Sciatic nerve (tissue), 2 donors: ENCODE data around the gene C17orf75. TPM values are rescaled to one million over a fixed set of nuclear protein-coding genes. Genes with fewer than 3 reads are reported as not detected.
"Not testable (repeated sequence)": the region's sequence is repeated elsewhere in the genome, so short reads cannot be mapped to it uniquely, and the experiment has no call there.

Experiments
- ATAC-seq: fragments of 200-7000 bp; cut with Tn5 transposase; one replicate; pipeline ENCODE4 v1.9.1; 2020; ENCODE audit warnings: mild to moderate bottlenecking, moderate library complexity
- DNase-seq: peaks from one replicate; pipeline ENCODE4 v3.0.0-alpha.2; 2020; ENCODE audit warnings: low spot score
- intact Hi-C: fragments of 100-400 bp; cut with DNase I; formaldehyde crosslinking; loops from one replicate; pipeline ENCODE4 v1.14.2; 2022
- total RNA-seq: library from RNA; stranded (reverse); fragmentation: NEBNext Ultra II Directional; extraction: Animal tissue kit (Norgen Biotek cat#: 25700); gene quantifications from one replicate; pipeline ENCODE4 v1.2.1, GENCODE V29; 2021
- donor health status: DM: no; HTN: no; CAD: no.
- donor health status: DM: no; HTN: no; CAD: no.

C17orf75 gene
- 12.1 TPM for total RNA-seq

GRCh38 chr17:32341857-32342602 is at the start of gene C17orf75:
Gene C17orf75, minus strand, starts transcription at chr17:32342173. Its CDS starts 34 bp downstream, at chr17:32342139.
- ATAC-seq (peak; percentile 95), DNase-seq (peak; percentile 87)
- intact Hi-C loops: no loop called here

DNA sequence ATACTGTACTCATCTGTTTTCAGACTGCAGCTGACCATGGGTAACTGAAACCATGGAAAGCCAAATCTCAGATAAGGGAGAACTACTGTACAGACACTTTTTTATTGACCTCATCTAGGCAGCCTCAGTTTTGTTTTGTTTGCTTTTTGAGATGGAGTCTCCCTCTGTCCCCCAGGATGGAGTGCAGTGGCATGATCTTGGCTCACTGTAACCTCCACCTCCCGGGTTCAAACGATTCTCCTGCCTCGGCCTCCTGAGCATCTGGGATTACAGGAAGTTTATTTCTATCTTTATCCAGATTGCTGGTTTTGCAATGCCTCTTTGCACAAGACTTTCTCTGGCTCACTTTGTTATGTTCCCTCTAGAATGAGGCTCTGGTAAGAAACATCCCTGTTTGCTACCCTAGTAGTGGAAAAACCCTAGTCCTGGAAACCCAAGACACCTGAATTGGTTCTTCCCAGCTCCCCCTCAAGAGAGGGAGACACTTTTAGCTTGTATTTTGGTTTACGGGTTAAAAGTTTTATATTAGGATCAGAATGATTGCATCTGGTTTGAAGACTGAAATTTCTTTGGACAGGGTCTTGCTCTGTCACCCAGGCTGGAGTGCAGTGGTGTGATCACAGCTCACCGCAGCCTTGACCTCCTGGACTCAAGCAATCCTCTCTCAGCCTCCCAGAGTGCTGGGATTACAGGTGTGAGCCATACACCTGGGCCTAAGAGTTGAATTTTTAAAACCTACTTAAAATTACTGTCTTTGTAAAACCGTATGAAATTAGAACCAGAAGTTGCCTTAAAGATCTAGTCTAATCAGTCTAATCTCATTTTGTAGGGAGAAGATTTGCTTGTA is 46.9 kb upstream of the C17orf75 start:
- intact Hi-C loops: no loop called here
- DNase-seq (no peak), ATAC-seq (no peak)

DNA sequence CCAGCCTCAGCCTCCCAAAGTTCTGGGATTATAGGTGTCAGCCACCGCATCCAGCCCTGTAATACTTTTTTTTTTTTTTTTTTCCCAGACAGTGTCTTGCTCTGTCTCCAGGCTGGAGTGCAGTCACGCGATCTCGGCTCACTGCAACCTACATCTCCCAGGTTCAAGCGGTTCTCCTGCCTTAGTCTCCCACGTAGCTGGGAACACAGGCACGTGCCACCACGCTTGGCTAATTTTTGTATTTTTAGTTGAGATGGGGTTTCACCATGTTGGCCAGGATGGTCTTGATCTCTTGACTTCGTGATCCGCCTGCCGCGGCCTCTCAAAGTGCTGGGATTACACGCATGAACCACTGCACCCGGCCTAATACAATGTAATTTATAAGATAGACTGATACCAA is 46.2 kb upstream of the C17orf75 start:
- DNase-seq, ATAC-seq, intact Hi-C loops: not testable (repeated sequence)

DNA sequence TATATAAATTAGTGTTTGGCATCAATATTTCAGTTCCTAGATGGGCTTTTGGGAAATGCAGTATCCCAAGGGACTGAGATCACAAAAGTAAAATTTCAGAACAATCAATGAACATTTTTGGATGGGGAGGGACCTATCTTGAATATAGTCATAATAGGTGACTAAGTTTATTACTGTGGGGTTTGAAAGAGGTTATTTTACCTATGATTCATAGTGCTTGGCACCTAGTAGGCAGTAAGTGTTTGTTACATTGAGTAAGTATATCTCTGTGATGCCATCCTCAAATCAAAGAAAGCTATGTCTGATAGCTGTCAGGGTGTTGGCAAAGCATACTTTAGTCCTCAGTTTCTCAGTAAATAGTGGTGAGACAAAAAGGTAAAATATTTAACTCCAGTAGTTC is 44.9 kb upstream of the C17orf75 start:
- DNase-seq (no peak), ATAC-seq (no peak)
- intact Hi-C loops: no loop called here

GRCh38 chr17:32385971-32386370 is 44.0 kb upstream of the C17orf75 start:
- DNase-seq (no peak), ATAC-seq (no peak)
- intact Hi-C loops: no loop called here

GRCh38 chr17:32385121-32385520 is 43.1 kb upstream of the C17orf75 start:
- ATAC-seq (no peak), DNase-seq (no peak)
- intact Hi-C loops: no loop called here

- intact Hi-C loops: no loop called here
- DNase-seq (no peak), ATAC-seq (no peak)
Observed at GRCh38 chr17:32383926-32384434, 42.0 kb upstream of the C17orf75 start.

GRCh38 chr17:32382526-32383223 is 40.7 kb upstream of the C17orf75 start:
- ATAC-seq: no peak
- no peak for DNase-seq
- intact Hi-C loops: no loop called here

- intact Hi-C loops: no loop called here
- DNase-seq (no peak), ATAC-seq (no peak)
Observed at GRCh38 chr17:32370426-32370825, 28.5 kb upstream of the C17orf75 start.

GRCh38 chr17:32361270-32361669 is 19.3 kb upstream of the C17orf75 start:
- intact Hi-C loops: no loop called here
- no peak for ATAC-seq
- DNase-seq: no peak

GRCh38 chr17:32357615-32358014 is 15.6 kb upstream of the C17orf75 start:
- ATAC-seq (no peak), DNase-seq (no peak)
- intact Hi-C loops: no loop called here

DNA sequence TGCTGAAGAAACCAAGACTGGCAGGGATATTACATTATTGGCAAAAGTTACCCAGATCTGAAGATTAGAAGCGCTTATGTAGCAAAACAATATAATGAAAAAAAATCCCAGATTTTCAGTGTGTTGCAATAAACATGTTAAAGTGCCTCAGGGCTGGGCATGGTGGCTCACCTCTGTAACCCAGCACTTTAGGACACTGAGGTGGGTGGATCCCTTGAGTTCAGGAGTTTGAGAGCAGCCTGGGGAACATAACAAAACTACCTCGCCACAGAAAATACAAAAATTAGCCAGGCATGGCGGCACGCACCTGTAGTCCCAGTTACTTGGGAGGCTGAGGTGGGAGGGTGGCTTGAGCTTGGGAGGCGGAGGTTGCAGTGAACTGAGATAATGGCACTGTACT is 14.8 kb upstream of the C17orf75 start:
- DNase-seq (no peak), ATAC-seq (no peak)
- intact Hi-C loops: no loop called here

DNA sequence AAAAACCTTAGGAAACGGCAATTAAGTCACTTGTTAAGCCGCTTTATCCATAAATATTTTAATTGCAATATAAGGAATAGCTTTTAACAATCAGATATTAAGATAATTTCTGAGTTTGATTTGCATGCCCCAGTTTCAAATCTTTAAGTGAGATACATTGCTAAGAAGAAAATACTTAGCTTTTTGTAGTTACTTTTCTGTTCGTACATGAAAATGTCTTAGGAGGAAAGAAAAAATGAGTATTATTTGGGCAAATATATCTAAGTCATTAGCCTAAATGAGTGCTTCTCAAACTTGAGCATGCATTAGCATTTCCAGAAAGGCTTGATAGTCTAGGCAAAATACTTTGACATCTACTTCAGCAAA is 14.4 kb upstream of the C17orf75 start:
- intact Hi-C loops: no loop called here
- no peak for DNase-seq
- no peak for ATAC-seq

GRCh38 chr17:32355649-32356377 is 13.8 kb upstream of the C17orf75 start:
- ATAC-seq: no peak
- intact Hi-C loops: no loop called here
- DNase-seq: no peak

DNA sequence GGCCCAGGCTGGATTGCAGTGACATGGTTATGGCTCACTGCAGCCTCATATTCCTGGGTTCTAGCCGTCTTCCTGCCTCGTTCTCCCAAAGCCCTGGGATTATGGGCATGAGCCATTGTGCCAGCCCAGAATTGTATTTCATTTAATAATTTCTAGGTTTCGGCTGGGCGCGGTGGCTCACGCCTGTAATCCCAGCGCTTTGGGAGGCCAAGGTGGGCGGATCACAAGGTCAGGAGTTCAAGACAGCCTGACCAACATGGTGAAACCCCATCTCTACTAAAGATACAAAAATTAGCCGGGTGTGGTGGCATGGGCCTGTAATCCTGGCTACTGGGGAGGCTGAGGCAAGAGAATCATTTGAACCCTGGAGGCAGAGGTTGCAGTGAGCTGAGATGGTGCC is 10.8 kb upstream of the C17orf75 start:
- intact Hi-C loops, ATAC-seq: not testable (repeated sequence)

GRCh38 chr17:32350666-32351418 is 8.9 kb upstream of the C17orf75 start:
- DNase-seq (no peak), ATAC-seq (peak; percentile 74)
- intact Hi-C loops: no loop called here

More for the DNA sequence above, 10.8 kb upstream of the C17orf75 start:
- not testable (repeated sequence) for DNase-seq

GRCh38 chr17:32349854-32350665 is 8.1 kb upstream of the C17orf75 start, which contains the start of gene ZNF207:
Gene ZNF207, plus strand, starts transcription at chr17:32350157. Its CDS starts 129 bp downstream, at chr17:32350286.
- DNase-seq (peak; percentile 97), ATAC-seq (peak; percentile 100)
- intact Hi-C loops: no loop called here
